COR-L47 (cell line): ENCODE results near the gene TULP1.
"Not testable (repeated sequence)": the region's sequence is repeated elsewhere in the genome, so short reads cannot be mapped to it uniquely, and the experiment has no call there.

Source experiments
- DNase-seq: peaks from one replicate; lab custom pipeline; 2025; lab: John Stamatoyannopoulos, UW

The TULP1 gene

GRCh38 chr6:35521235-35521634 is 8.5 kb upstream of the TULP1 start:
- no peak for DNase-seq

GRCh38 chr6:35519313-35520015 is 6.8 kb upstream of the TULP1 start:
- no peak for DNase-seq

- no peak for DNase-seq
These were observed 6.0 kb upstream of the TULP1 start for GRCh38 chr6:35518566-35519312.

GRCh38 chr6:35517978-35518377 is 5.3 kb upstream of the TULP1 start:
- DNase-seq = not testable (repeated sequence)

- DNase-seq = no peak
These were observed 4.0 kb upstream of the TULP1 start for GRCh38 chr6:35516712-35517111.

GRCh38 chr6:35515939-35516338 is 3.2 kb upstream of the TULP1 start:
- not testable (repeated sequence) for DNase-seq

GRCh38 chr6:35514587-35514986 is 1.9 kb upstream of the TULP1 start:
- DNase-seq = no peak

GRCh38 chr6:35512006-35512405 is 690 bp downstream of the TULP1 start:
- no peak for DNase-seq

- no peak for DNase-seq
These were observed 1.1 kb downstream of the TULP1 start for GRCh38 chr6:35511562-35511941.

GRCh38 chr6:35510916-35511561 is 1.7 kb downstream of the TULP1 start:
- DNase-seq = no peak

GRCh38 chr6:35508542-35508941 is 4.2 kb downstream of the TULP1 start:
- no peak for DNase-seq

GRCh38 chr6:35508027-35508426 is 4.7 kb downstream of the TULP1 start:
- DNase-seq = no peak

- DNase-seq = no peak
These were observed 5.5 kb downstream of the TULP1 start for GRCh38 chr6:35507221-35507620.

GRCh38 chr6:35506536-35506935 is 6.2 kb downstream of the TULP1 start:
- DNase-seq = no peak

GRCh38 chr6:35505999-35506412 is 6.7 kb downstream of the TULP1 start:
- no peak for DNase-seq

GRCh38 chr6:35503534-35503933 is 9.2 kb downstream of the TULP1 start:
- no peak for DNase-seq

GRCh38 chr6:35501784-35502183 is 10.9 kb downstream of the TULP1 start:
- no peak for DNase-seq

- DNase-seq = no peak
These were observed 11.9 kb downstream of the TULP1 start for GRCh38 chr6:35500782-35501181.

- no peak for DNase-seq
These were observed 13.3 kb downstream of the TULP1 start for GRCh38 chr6:35499372-35499771.

GRCh38 chr6:35498422-35499067 is 14.2 kb downstream of the TULP1 start:
- DNase-seq = no peak

GRCh38 chr6:35497571-35498421 is 14.9 kb downstream of the TULP1 start:
- no peak for DNase-seq
